Stimulated activated CD8-positive, alpha-beta memory T cell treated with anti-CD3 and anti-CD28 coated beads, Interleukin-12 subunit alpha, Interleukin-12 subunit beta, amount 100 ng/mL, for 24 hours (primary cell): ENCODE results near the gene ACTN4.

Experiments
- DNase-seq: peaks from one replicate; pipeline ENCODE4 v3.0.0-alpha.2; 2020; ENCODE audit errors: extremely low read depth

The ACTN4 gene

GRCh38 chr19:38693380-38694223, 46.2 kb downstream of the ACTN4 start:
- DNase-seq: no peak

DNA sequence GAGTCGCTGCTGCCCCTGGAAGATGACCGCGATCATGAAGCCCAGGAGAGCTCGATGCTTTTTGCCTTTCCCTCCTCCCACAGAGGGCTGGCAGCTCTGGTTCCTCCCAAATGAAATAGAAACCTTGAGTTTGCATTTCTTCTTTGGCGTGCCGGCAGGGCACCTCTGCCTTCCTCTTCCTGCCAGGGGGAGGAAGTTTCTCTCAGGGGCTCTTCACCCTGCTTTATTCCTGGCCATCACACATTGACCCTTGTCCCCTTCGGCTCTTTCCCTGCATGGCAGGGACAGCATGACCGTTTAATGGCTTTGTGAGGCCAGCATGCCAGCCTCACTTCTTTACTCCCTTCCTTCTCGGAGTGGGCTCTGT, 47.9 kb downstream of the ACTN4 start:
- DNase-seq: no peak

GRCh38 chr19:38695832-38696728, 48.6 kb downstream of the ACTN4 start:
- DNase-seq: no peak

- no peak for DNase-seq
These were observed 49.2 kb downstream of the ACTN4 start for GRCh38 chr19:38696729-38697055.

DNA sequence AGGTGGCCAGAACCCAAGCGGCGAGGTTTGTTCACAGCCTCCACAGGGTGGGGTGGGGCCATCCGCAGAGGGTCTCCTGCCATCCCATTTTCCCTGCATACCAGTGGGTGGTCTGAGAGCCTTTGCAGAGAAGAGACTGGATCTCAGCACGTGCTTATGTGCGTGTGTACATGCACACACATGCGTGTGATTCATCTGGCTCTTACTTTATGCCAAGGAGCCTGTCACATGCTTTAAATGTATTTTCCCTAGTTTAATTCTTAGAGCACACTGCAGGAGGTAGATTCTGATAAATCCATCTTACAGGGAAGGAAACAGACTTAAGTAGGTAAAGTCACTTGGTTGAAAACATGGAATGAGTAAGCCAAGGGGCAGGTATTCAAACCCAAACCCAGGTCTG, 49.7 kb downstream of the ACTN4 start:
- DNase-seq: no peak

DNA sequence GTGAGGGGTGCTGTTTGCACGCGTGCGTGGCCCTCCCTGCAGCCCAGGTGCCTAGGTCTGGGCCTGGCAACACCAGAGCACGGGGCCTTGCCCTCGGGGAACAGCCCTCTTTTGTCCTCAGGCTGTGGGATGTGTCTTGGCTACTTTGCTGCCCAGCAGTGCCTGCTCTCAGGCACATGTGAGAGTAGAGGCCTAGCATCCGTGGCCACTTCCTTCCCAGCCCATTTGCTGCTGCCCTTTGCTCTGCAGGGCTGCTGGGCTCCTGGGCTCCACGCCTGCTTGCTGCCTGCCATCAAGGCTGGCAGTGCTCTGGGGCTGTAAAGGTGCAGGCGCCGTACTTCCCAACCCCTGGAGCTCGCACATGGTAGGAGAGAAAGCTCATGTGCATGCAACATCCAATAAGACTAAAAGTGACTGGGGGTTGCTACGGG, 50.2 kb downstream of the ACTN4 start:
- DNase-seq: no peak

DNA sequence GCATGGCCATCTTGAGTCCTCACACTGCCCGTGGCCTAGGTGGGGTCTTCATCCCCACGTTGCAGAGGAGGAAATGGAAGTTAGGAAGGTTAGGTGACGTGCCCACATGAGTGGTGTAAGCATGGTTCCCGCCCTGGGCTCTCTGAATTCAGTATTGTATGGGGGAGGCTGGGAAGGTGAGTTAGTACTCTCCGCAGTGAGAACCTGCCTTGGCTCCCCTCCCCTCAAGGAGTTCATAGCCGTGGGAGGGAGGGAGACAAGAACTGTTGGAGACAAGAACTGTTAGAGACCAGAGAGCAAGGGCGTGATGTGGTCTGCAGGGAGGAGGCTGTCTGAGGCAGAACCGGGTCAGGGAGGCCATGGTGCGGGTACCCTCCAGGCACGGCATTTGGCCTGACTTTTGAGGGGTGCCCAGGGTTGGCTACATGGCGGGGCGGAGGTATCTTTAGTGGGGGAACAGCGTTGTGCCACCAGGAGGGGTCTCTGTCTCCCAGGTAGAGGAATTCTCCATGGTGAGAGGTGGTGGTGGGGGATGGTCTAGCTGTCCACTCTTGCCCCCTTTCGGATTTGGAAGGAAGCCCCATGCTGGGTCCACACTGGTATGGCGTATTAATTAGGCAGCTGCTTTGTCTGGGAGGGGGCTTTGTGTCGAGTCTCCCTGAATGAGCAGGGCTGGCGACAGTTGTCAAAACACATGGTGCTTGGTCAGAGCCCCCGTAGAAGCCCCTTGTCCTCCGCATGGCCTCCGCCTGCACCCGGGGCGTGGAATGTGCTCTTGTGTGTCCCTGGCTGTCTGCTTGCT, 51.0 kb downstream of the ACTN4 start:
- no peak for DNase-seq

DNA sequence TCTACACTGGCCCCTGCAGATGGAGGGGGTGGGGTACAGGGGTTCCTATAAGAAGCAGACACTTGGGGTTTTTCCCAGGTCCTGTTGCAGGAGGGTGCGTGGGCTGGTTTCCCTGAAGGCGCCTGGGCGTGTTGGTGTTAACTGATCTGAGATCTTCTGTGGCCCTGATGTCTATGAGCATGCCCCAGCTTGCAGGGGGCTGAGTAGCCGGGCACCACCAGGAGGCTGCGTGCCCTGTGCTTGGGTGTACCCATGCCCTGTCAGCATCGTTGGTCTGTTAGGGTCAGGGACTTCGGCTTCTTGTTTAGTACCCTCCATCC, 51.5 kb downstream of the ACTN4 start:
- DNase-seq: no peak

- no peak for DNase-seq
These were observed 52.3 kb downstream of the ACTN4 start for GRCh38 chr19:38699647-38700349.

GRCh38 chr19:38700350-38700901, 53.0 kb downstream of the ACTN4 start:
- DNase-seq: no peak

GRCh38 chr19:38700902-38701454, 53.5 kb downstream of the ACTN4 start:
- no peak for DNase-seq

GRCh38 chr19:38701455-38702063, 54.1 kb downstream of the ACTN4 start:
- DNase-seq: no peak

GRCh38 chr19:38702278-38702677, 54.8 kb downstream of the ACTN4 start:
- no peak for DNase-seq

GRCh38 chr19:38703509-38703908, 56.1 kb downstream of the ACTN4 start:
- no peak for DNase-seq

GRCh38 chr19:38704488-38705026, 57.1 kb downstream of the ACTN4 start:
- no peak for DNase-seq

- DNase-seq: no peak
These were observed 58.0 kb downstream of the ACTN4 start for GRCh38 chr19:38705197-38706019.

DNA sequence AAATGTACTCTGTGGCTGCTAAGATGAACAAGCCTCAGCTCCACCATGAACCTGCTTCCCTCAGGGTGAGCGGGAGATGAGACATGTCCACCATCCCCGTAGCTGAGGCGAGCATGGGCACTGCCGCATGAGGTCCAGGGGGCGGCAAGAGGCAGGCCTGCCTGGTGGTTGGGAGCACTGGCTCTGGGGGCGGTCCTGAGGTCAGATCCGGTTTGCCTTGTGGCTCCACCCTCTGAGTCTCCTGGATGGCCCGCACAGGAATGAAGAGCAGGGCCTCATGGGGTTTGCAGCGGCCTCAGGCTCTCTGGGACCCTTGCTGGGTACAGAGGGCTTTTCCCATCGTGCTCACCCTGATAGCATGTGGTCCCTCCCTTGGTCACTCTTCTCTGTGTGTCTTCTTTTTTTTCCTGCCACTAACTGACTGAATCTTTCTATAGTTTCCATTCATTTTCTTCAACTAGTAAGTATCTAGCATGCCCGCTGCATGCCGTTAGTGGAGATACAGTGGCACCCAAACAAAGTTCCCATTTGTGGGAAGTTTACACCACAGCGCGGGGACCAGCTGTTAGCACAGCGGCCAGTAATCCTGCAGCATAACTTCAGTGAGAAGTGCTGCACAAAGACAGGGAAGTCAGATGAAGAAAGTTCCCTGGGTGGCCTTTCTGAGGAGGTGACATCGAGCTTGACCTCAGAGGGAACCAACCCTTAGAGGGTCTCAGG, 59.5 kb downstream of the ACTN4 start:
- DNase-seq: no peak

GRCh38 chr19:38707512-38708114, 60.2 kb downstream of the ACTN4 start:
- no peak for DNase-seq
